ENCODE measurements around the gene JAKMIP1.

DNA sequence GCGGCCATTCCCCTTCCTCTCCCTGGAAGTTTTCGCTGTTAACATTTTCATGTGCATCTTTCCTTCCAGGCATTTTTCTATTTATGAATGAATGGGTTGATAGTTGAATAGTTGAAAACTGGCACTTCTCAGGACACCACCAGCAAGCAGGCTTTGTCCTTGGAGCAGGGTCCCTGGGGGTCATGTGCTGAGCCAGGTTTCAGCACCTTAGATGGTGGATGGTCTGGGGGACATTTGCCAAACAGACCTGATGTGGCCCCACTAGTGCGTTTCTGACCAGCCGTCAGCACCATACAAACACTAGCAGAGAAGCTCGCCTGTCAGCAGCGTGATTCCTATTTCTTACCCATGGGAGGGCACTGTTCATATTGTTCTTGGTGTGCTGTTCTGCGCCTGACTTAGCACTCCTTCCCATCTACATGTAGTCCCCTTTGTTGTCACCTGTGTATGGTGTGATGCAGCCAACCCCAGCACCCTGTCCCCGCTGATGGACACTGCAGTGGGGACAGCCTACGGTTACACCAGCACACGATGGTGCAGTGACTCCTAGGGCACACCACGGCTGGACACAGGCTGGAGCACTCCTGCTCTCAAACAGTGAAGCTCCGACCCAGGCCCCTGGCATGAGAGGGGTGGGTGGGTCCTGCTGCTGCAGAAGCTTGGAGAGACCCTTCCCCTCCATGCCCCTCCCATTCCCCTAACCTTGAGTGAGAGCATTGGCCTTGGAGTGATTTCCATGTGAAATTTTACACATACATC lies 42.1 kb upstream of the JAKMIP1 start:
- TF ChIP-seq, protein P1, sequence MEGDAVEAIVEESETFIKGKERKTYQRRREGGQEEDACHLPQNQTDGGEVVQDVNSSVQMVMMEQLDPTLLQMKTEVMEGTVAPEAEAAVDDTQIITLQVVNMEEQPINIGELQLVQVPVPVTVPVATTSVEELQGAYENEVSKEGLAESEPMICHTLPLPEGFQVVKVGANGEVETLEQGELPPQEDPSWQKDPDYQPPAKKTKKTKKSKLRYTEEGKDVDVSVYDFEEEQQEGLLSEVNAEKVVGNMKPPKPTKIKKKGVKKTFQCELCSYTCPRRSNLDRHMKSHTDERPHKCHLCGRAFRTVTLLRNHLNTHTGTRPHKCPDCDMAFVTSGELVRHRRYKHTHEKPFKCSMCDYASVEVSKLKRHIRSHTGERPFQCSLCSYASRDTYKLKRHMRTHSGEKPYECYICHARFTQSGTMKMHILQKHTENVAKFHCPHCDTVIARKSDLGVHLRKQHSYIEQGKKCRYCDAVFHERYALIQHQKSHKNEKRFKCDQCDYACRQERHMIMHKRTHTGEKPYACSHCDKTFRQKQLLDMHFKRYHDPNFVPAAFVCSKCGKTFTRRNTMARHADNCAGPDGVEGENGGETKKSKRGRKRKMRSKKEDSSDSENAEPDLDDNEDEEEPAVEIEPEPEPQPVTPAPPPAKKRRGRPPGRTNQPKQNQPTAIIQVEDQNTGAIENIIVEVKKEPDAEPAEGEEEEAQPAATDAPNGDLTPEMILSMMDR (conservative IDR thresholded peaks at IDR 0.05): no peak
- TF ChIP-seq EZH2 (IDR thresholded peaks at IDR 0.05; ENCODE audit: low read depth): no peak

Measured in PC-9 (cell line).